NCI-H524 treated with DMSO at 0.1 percent for 48 hours (cell line): Measurements from ENCODE around the gene ANAPC1.
"Not testable (repeated sequence)": the region's sequence is repeated elsewhere in the genome, so short reads cannot be mapped to it uniquely, and the experiment has no call there.

Experiments
- DNase-seq: peaks from one replicate; lab custom pipeline; 2025; lab: John Stamatoyannopoulos, UW

The ANAPC1 gene

DNA sequence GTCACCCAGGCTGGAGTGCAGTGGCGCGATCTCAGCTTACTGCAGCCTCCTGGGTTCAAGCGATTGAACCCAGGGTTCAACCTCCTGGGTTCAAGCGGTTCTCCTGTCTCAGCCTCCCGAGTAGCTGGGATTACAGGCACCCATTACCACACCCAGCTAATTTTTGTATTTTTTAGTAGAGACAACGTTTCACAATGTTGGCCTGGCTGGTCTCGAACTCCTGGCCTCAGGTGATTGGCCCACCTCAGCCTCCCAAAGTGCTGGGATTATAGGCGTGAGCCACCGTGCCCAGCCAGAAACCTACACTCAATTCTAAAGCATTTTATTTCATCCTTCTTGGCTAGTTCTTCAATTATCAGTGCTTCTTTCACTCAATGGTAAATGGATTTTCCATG lies 21.5 kb upstream of the ANAPC1 start:
- not testable (repeated sequence) for DNase-seq

GRCh38 chr2:111904726-111905474 lies 20.9 kb upstream of the ANAPC1 start:
- no peak for DNase-seq

GRCh38 chr2:111903930-111904439 lies 20.0 kb upstream of the ANAPC1 start:
- DNase-seq = no peak

DNA sequence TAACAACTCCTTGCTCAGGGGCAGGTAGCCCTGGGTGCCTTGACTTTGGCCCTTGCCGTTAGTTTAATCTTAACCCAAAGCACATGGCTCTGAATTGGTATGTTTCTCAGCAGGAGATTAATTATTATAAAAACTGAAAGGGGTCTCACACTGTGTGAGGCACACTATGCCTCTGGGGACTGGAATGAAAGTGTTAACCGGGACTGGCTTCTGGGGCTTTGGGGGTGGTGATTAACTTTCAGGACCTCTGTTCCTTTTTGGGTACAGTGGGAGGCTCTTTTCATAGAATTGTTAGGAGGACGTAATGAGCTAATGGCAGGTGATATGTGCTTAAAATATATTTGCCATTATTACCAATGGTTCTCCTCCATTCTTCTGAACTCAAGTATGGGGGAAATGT lies 19.5 kb upstream of the ANAPC1 start:
- no peak for DNase-seq

GRCh38 chr2:111900859-111901258 lies 16.9 kb upstream of the ANAPC1 start:
- no peak for DNase-seq

- no peak for DNase-seq
These were observed 14.9 kb upstream of the ANAPC1 start for GRCh38 chr2:111898703-111899514.

DNA sequence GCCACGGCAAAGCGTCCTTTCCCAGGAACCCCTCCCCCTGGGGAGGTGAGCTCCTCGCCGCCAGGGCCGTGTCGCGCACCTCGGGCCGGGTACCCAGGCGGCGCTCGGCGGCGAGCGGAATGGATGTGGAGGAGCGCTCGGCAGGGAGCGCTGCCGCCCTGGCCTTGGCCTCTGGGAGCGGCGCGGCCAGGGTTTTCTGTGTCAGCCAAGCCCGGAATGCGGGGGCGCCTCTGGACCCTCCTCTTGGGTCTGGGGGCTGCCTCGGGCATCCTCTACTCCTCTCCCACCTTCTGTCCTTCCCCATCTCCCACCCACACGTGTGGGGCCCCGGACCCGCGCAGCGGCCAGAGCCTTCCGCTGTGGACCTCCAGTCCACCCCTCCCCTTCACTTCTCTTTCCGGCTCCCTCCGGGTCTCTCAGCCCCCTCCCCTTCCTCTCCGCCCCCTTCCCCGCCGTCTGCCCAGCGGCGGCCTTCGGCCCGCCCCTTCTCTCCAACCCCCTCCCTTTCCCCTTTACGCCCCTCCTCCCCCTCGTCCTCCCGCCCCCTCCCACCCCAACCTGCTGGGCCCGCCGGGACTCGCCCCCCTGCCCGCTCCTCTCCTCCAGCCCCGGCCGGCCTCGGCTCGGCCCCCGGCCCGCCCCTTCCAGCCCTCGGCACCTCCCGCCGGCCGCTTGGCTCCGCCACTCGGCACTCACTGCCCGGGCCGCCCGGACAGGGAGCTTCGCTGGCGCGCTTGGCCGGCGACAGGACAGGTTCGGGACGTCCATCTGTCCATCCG lies 14.1 kb upstream of the ANAPC1 start, which contains the start of gene MERTK:
TSS of gene MERTK (plus strand) at position 684 of the 779 bp plus-strand sequence. CDS start 129 bp downstream, outside the sequence.
- peak; percentile 27 for DNase-seq

GRCh38 chr2:111897630-111897923 lies 13.6 kb upstream of the ANAPC1 start:
- DNase-seq = no peak

DNA sequence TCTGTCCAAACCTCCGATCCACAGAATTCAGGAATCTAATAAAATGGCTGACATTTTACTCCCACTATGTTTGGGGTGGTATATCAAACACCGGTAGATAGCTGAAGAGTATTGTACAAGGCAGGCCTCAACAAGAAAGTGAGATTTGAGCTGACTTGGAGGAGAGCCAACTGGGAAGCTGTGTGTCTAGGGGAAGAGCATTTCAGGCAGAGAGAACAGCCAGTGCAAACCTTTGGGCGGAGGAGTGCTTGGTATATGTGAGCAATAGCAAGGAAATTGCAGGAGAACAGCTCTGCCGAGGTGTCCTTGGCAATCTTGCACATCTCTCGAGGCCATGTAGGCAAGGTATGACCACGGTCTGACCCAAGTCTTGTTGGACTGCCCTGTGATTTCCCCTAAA lies 12.6 kb upstream of the ANAPC1 start:
- DNase-seq = no peak

- no peak for DNase-seq
These were observed 12.0 kb upstream of the ANAPC1 start for GRCh38 chr2:111896024-111896423.

GRCh38 chr2:111884592-111884964 lies 585 bp upstream of the ANAPC1 start:
- no peak for DNase-seq

DNA sequence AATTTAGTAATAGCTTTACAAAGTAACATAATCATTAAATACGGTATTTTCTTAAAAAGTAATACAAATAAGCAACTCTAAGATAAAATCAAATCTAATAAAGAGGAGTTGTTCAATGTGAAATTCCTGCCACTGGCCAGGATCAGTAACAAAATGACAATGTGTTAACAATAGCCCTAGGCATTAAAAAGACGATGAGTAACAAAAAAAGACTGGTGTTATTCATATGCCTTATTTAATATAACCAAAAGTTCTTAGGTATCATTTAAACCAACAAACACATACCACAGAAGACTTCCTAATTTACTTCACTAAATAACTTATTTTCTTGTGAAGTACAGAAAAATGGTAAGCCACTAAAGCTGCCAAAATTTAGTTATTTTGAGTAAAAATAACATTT lies 11.2 kb downstream of the ANAPC1 start:
- DNase-seq = not testable (repeated sequence)

GRCh38 chr2:111865124-111865523 lies 18.9 kb downstream of the ANAPC1 start:
- DNase-seq = not testable (repeated sequence)

- not testable (repeated sequence) for DNase-seq
These were observed 24.0 kb downstream of the ANAPC1 start for GRCh38 chr2:111860005-111860404.

GRCh38 chr2:111852544-111852943 lies 31.4 kb downstream of the ANAPC1 start:
- not testable (repeated sequence) for DNase-seq

DNA sequence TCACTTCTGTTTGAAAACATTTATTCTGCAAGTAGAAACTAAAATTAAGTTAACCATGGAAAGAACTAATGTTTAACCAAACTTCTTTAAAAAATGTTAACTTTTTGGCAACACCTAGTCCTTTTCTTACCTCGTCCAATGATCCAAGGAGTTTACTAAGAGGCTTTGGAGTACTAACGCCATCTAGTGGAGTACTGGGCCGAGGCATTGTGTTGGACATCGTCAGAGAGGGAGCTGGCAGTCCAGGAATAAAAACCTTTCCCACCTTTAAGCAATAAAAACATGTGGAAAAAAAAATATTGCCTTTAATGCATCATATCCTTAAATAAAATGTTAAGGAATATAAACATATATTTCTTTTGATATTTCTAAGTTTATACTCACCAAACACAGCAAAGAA lies 33.3 kb downstream of the ANAPC1 start:
- DNase-seq = not testable (repeated sequence)

GRCh38 chr2:111839625-111840282 lies 44.2 kb downstream of the ANAPC1 start:
- DNase-seq = not testable (repeated sequence)

DNA sequence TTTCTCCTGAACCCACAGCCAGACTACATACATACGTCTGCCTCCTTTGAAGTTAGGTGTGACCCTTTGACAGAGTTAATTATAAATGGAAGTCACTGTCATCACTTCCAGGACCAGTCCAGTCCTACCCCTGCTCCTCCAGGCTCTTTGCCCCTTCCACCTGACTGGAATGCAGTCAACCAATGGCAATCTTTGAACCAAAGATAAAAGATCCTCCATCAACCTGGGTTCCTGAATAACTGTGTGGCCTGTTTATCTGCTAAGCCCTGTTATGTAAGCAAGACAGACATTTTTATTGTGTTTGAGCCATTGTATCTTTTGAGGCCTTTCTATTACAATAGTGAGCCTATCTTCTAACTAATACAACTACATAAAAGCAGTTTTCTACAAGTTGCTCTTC lies 45.0 kb downstream of the ANAPC1 start:
- DNase-seq = not testable (repeated sequence)

DNA sequence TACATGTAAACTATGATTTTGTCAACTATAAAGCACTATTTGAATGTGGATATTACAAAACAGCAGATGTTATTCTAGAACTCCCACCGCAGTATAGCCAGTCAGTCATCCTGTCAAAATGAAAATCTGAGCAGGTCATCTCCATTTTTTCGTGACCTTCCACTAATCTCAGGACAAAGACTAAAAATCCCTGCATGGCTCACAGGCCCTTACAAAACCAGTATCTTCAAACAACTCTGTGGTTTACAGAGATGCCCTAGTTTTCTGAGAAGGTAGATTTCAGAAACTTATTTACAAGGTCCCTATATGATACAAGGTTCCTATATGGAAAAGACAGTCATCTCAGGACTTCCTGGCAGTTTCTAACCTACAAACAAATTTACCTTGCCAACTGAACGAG lies 49.8 kb downstream of the ANAPC1 start:
- DNase-seq = not testable (repeated sequence)

DNA sequence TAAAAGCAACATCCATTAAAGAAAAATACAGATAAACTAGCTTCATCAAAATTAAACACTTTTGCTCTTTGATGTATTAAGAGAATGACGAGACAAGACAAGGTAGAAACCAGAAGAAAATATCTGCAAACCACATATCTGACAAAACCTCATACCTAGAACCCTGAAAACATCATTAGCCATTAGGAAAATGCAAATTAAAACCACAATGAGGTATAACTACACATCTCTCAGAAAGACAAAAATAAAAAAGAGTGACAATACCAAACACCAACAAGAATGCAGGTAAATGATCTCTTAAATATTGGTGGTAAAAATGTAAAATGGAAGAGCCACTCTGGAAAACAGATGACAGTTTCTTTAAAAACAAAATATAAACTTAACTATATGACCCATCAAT lies 53.5 kb downstream of the ANAPC1 start:
- not testable (repeated sequence) for DNase-seq

- not testable (repeated sequence) for DNase-seq
These were observed 55.7 kb downstream of the ANAPC1 start for GRCh38 chr2:111828217-111828766.
